Immature natural killer cell (primary cell): ENCODE results near the gene BCL7C. TPM values are rescaled to one million over a fixed set of nuclear protein-coding genes. Genes with fewer than 3 reads are reported as not detected.

ENCODE experiments used
- DNase-seq, 3 donors: peaks; one replicate each; pipeline ENCODE4 v3.0.0; 2022; ENCODE audit warnings: mixed read lengths in 1 of 3
- H3K27ac Mint-ChIP-seq, 6 donors: one replicate each; pipeline ENCODE4 v1.8.0; 2020; ENCODE audit warnings: mixed read lengths in 6 of 6, mild to moderate bottlenecking in 5 of 6, inconsistent platforms in 4 of 6, moderate library complexity in 3 of 6
- H3K27me3 Mint-ChIP-seq, 3 donors: one replicate each; pipeline ENCODE4 v1.8.0; 2020 to 2021; ENCODE audit warnings: low read depth in 3 of 3, mild to moderate bottlenecking in 3 of 3, mixed read lengths in 3 of 3, moderate library complexity in 3 of 3, inconsistent platforms in 1 of 3
- H3K36me3 Mint-ChIP-seq, 3 donors: one replicate each; pipeline ENCODE4 v1.8.0; 2020; ENCODE audit warnings: mixed read lengths in 3 of 3, inconsistent platforms in 2 of 3, mild to moderate bottlenecking in 2 of 3
- H3K4me1 Mint-ChIP-seq, 2 donors: one replicate each; pipeline ENCODE4 v1.8.0; 2020; ENCODE audit warnings: inconsistent platforms in 2 of 2, mild to moderate bottlenecking in 2 of 2, mixed read lengths in 2 of 2, moderate library complexity in 1 of 2
- H3K4me3 Mint-ChIP-seq, 5 donors: one replicate each; pipeline ENCODE4 v1.8.0; 2020; ENCODE audit warnings: mild to moderate bottlenecking in 5 of 5, mixed read lengths in 5 of 5, inconsistent platforms in 3 of 5, moderate library complexity in 3 of 5
- H3K9me3 Mint-ChIP-seq, 6 donors: one replicate each; pipeline ENCODE4 v1.8.0; 2020; ENCODE audit warnings: mild to moderate bottlenecking in 6 of 6, mixed read lengths in 6 of 6, inconsistent platforms in 4 of 6, moderate library complexity in 3 of 6
- polyA plus RNA-seq, 3 donors: library from polyadenylated mRNA; unstranded; fragments of 300-500 nt; fragmentation: Illumina TruSeq; gene quantifications; one replicate each; pipeline ENCODE4 v1.2.3, GENCODE V29; 2021

Gene BCL7C
- polyA plus RNA-seq, 3 donors from 2014 or later = 44.5 to 80.0 (median 60.7) TPM

GRCh38 chr16:30912794-30913412, 19.0 kb upstream of the BCL7C start:
- DNase-seq = no peak
- Mint-ChIP-seq H3K9me3 (no peaks in the 10 kb centered on the region), H3K4me1 (peaks cover 1 to 2% of the 10 kb centered on the region in 2 donors), H3K27ac (no peak overlapping the region), H3K4me3 (no peak overlapping the region), H3K27me3 (peaks cover 0 to 1% (median 0%) of the 10 kb centered on the region in 3 donors), H3K36me3 (peaks cover 0 to 3% (median 0%) of the 10 kb centered on the region in 3 donors)

DNA sequence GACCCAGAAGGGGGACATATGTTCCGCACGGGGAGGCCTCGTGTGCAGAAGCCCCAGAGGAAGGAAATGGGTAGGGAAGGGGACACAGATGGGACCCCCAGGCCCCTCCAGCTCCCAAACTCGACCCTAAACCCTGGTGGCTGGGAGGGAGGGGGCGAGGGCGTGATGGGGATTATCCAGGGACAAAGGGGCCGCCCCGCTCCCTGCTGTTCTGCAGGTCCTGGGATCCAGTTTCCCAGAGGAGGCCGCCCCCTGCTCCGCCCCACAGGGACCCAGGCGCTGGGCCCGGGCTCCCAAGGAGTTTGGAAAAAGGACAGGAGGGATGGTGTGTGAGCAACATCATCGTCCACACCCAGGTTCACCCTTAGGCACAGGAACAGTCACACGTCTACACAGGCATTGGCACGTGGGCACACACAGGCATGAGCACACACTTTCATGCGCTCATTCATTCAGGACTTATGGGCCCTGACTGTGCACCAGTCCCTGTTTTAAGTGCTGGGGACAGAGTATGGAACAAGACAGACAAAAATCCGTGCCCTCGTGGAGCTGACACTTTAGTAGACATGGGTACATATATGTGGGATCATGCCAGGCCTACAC, 16.7 kb upstream of the BCL7C start:
- Mint-ChIP-seq H3K4me3 (no peak overlapping the region), H3K9me3 (no peaks in the 10 kb centered on the region), H3K27me3 (peaks cover 0 to 1% (median 0%) of the 10 kb centered on the region in 3 donors), H3K36me3 (peaks cover 0 to 3% (median 0%) of the 10 kb centered on the region in 3 donors), H3K27ac (no peak overlapping the region), H3K4me1 (peaks cover 8 to 9% of the 10 kb centered on the region in 2 donors)
- DNase-seq = no peak

- Mint-ChIP-seq H3K4me1 (peaks cover 28 to 31% of the 10 kb centered on the region in 2 donors), H3K27ac (no peak overlapping the region), H3K9me3 (no peaks in the 10 kb centered on the region), H3K4me3 (no peak overlapping the region), H3K36me3 (peaks cover 0 to 3% (median 3%) of the 10 kb centered on the region in 3 donors), H3K27me3 (peaks cover 4 to 7% (median 4%) of the 10 kb centered on the region in 3 donors)
- DNase-seq = no peak
These were observed 13.2 kb upstream of the BCL7C start for GRCh38 chr16:30907064-30907463.

DNA sequence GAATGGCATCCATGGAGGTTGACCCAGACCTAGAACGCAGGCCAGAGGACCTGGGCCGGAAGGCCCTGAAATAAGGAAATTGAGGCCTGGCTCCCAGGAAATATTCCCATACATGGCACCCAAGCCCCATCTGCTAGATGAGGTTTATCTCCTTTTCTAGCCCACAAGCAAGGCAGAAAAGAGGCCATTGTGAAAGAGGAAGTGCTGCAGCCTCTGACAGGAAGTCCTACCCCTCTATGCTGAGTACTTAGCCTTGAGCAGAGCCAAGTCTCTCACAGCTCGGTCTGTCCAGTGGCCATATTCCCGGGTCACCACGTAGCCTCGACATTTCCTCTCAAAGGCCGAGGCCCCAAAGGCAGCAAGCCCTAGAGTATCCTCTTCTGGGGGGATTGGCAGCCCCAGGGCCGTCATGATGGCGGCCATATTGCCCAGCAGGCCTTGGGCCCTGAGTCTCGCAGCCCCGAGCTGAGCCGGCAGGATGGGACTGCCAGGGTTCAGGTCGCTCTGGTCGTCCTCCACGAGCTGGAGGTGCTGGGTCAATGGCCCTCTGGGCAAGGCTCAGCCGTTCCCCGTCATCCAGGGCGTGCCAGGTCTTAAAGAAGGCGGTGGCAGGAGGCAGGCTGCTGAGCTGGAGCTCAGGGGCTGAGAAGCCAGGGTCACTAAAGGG, 10.4 kb upstream of the BCL7C start:
- Mint-ChIP-seq H3K27ac (peak overlapping the region; percentile 22 to 99 (median 96)), H3K9me3 (no peaks in the 10 kb centered on the region), H3K36me3 (peaks cover 0 to 3% (median 3%) of the 10 kb centered on the region in 3 donors), H3K4me3 (peak overlapping the region in 2 of 5 donors; percentile 40 to 53), H3K27me3 (peaks cover 4 to 9% (median 4%) of the 10 kb centered on the region in 3 donors), H3K4me1 (peaks cover 41 to 43% of the 10 kb centered on the region in 2 donors)
- no peak for DNase-seq

DNA sequence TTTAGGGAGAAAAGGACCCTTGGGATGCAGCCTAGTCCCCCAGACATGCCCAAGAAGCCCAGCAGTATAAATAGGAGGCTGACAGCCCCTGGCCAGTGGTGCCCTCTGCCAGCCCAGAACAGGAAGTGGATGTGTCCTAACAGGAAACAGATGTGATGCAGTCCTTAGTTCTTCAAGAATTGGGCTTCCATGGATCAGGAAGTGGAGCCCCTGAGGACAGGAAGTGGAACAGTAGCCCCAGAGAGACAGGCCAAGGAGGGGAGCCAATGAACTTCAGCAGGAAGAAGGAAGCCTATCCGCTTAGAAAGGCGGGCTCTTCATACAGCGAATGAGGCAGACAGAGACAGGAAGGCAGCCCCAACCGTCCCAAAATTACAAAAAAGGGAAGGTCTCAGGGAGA, 9.7 kb upstream of the BCL7C start:
- peak in 1 of 3 donors; percentile 1 for DNase-seq
- H3K36me3 Mint-ChIP-seq = peaks cover 0 to 3% (median 0%) of the 10 kb centered on the region in 3 donors
- H3K4me1 Mint-ChIP-seq = peaks cover 43% of the 10 kb centered on the region in 2 donors
- H3K4me3 Mint-ChIP-seq = peak overlapping the region; percentile 53 to 93 (median 64)
- peak overlapping the region; percentile 91 to 99 (median 96) for H3K27ac Mint-ChIP-seq
- no peaks in the 10 kb centered on the region for H3K9me3 Mint-ChIP-seq
- H3K27me3 Mint-ChIP-seq = peaks cover 4 to 9% (median 4%) of the 10 kb centered on the region in 3 donors

DNA sequence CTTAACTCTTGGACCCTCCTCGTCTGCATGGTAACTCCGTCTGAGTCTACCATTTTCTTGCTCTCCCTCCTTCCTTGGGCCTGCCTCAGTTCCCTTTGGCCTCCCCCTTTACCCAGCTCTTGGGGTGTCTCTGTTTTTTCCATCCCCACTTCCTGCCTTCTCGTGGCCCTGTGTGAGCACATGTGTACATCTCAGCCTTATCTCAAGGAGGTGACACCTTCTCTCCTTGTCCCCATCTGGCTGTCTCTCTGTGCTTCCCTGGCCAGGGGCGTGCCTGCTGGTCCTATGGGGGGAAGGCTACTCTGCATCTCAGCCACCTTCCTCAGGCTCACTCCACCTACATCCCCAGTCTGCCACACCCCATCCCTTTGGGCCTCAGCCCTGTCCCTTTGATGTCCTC, 9.1 kb upstream of the BCL7C start:
- H3K4me3 Mint-ChIP-seq = peak overlapping the region; percentile 93 to 99 (median 96)
- peak in 1 of 3 donors; percentile 11 for DNase-seq
- peaks cover 0 to 3% (median 0%) of the 10 kb centered on the region in 3 donors for H3K36me3 Mint-ChIP-seq

DNA sequence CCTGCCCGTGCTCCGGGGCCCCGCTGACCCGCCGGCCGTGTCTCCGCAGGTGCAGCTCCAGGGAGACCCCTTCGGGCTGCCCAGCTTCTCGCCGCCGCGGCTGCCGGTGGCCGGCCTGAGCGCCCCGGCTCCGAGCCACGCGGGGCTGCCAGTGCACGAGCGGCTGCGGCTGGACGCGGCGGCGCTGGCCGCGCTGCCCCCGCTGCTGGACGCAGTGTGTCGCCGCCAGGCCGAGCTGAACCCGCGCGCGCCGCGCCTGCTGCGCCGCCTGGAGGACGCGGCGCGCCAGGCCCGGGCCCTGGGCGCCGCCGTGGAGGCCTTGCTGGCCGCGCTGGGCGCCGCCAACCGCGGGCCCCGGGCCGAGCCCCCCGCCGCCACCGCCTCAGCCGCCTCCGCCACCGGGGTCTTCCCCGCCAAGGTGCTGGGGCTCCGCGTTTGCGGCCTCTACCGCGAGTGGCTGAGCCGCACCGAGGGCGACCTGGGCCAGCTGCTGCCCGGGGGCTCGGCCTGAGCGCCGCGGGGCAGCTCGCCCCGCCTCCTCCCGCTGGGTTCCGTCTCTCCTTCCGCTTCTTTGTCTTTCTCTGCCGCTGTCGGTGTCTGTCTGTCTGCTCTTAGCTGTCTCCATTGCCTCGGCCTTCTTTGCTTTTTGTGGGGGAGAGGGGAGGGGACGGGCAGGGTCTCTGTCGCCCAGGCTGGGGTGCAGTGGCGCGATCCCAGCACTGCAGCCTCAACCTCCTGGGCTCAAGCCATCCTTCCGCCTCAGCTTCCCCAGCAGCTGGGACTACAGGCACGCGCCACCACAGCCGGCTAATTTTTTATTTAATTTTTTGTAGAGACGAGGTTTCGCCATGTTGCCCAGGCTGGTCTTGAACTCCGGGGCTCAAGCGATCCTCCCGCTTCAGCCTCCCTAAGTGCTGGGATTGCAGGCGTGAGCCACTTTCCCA, 8.4 kb upstream of the BCL7C start:
- H3K27me3 Mint-ChIP-seq = peaks cover 4 to 9% (median 4%) of the 10 kb centered on the region in 3 donors
- peak overlapping the region; percentile 91 to 99 (median 98) for H3K27ac Mint-ChIP-seq
- peaks cover 36 to 38% of the 10 kb centered on the region in 2 donors for H3K4me1 Mint-ChIP-seq
- DNase-seq = peak; percentile 65 to 72 (median 69)
- H3K4me3 Mint-ChIP-seq = peak overlapping the region; percentile 93 to 99 (median 96)
- H3K36me3 Mint-ChIP-seq = peaks cover 0 to 3% (median 0%) of the 10 kb centered on the region in 3 donors
- no peaks in the 10 kb centered on the region for H3K9me3 Mint-ChIP-seq

More for the DNA sequence above, 9.1 kb upstream of the BCL7C start:
- Mint-ChIP-seq H3K4me1 (peaks cover 42 to 43% of the 10 kb centered on the region in 2 donors), H3K27me3 (peaks cover 4 to 9% (median 4%) of the 10 kb centered on the region in 3 donors), H3K9me3 (no peaks in the 10 kb centered on the region), H3K27ac (peak overlapping the region; percentile 91 to 99 (median 98))

DNA sequence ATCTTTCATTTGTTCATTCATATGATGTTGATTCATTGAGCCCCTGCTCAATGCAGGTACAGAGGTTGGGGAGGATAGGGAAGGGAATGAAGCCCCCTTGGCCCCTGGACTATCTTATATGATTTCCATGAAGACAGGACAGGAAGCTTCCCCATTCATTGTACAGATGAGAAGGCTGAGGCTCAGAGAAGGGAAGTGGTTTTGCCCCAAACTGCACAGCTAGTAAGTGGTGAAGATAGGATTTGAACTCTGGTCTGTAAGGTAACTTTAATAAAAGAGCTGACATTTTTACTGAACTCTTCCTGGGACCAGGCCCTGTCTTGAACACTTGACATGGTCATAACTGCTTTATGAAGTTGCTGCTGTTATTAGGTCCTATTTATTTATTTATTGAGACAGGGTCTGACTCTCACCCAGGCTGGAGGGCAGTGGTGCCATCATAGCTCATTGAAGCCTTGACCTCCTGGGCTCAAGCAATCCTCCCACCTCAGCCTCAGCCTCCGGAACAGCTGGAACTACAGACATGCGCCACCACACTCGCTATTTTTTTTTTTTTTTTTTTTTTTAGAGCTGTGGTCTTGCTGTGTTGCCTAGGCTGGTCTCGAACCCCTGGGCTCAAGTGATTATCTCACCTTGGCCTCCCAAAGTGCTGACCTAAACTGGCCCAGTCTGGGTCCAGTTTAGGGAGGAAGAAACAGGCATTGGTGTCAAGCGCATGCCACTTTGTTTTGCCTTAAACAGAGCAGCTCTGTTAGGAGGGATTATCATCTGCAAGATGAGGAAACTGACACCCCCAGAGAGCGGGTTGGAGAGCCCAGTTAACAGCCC, 7.5 kb upstream of the BCL7C start:
- H3K27me3 Mint-ChIP-seq = peaks cover 4 to 9% (median 6%) of the 10 kb centered on the region in 3 donors
- no peak for DNase-seq
- peaks cover 43% of the 10 kb centered on the region in 2 donors for H3K4me1 Mint-ChIP-seq
- peak overlapping the region; percentile 71 to 80 (median 75) for H3K4me3 Mint-ChIP-seq
- H3K9me3 Mint-ChIP-seq = no peaks in the 10 kb centered on the region
- H3K36me3 Mint-ChIP-seq = peaks cover 0 to 3% (median 0%) of the 10 kb centered on the region in 3 donors
- peak overlapping the region; percentile 55 to 86 (median 81) for H3K27ac Mint-ChIP-seq

- Mint-ChIP-seq H3K27me3 (peaks cover 4 to 11% (median 7%) of the 10 kb centered on the region in 3 donors), H3K9me3 (no peaks in the 10 kb centered on the region), H3K27ac (peak overlapping the region in 3 of 6 donors; percentile 25 to 86 (median 55)), H3K36me3 (peaks cover 0 to 3% (median 0%) of the 10 kb centered on the region in 3 donors), H3K4me3 (peak overlapping the region in 2 of 5 donors; percentile 18 to 80), H3K4me1 (peaks cover 50% of the 10 kb centered on the region in 2 donors)
- no peak for DNase-seq
These were observed 6.7 kb upstream of the BCL7C start for GRCh38 chr16:30900588-30900987.

GRCh38 chr16:30899794-30900193, 5.9 kb upstream of the BCL7C start:
- Mint-ChIP-seq H3K4me3 (peak overlapping the region in 2 of 5 donors; percentile 14 to 18), H3K4me1 (peaks cover 54 to 57% of the 10 kb centered on the region in 2 donors)

DNA sequence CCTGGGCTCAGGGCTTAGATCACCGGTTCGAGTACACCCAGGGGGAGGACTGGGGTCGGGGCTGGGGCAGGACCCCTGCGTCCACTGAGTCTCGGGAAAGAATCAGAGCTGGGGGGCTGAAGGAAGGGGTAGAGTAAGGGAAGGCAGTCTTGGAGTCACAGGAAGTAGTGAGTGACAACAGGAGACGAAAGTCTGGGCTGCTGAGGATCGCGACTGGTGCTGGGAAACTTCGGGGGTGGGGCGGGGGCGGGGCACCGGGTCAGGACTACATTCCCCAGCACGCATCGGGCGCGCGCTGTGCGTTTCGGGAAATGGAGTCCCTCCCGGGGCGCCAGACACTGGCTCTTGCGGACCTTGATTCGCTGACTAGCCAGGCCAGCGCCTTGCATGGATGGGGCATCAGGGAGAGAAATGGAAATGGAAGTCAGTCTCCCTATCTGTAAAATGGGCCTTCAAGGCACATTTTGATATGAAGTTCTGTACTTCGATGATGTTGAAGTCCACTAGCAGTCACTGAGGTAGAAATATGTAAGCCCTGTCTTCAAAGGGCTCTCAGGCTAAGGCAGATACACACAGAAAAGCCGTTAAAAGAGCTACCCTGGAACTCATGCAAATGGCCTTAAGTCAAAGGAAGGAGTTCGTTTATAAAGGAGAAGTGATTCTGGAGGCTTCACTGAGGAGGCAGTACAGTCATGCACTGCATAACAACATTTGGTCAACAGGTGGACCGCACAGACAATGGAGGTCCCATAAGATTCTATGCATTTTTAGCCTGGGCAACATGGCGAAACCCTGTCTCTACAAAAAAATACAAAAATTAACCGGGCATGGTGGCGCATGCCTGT, 3.2 kb upstream of the BCL7C start:
- peak; percentile 57 to 60 (median 60) for DNase-seq
- Mint-ChIP-seq H3K36me3 (no peaks in the 10 kb centered on the region), H3K27ac (peak overlapping the region; percentile 59 to 82 (median 75)), H3K4me1 (peaks cover 54 to 55% of the 10 kb centered on the region in 2 donors), H3K9me3 (no peaks in the 10 kb centered on the region), H3K27me3 (peaks cover 0 to 10% (median 4%) of the 10 kb centered on the region in 3 donors), H3K4me3 (peak overlapping the region; percentile 50 to 75 (median 68))

More at GRCh38 chr16:30899794-30900193, 5.9 kb upstream of the BCL7C start:
- H3K27ac Mint-ChIP-seq = no peak overlapping the region
- H3K27me3 Mint-ChIP-seq = peaks cover 4 to 13% (median 9%) of the 10 kb centered on the region in 3 donors
- H3K9me3 Mint-ChIP-seq = no peaks in the 10 kb centered on the region
- DNase-seq = no peak
- H3K36me3 Mint-ChIP-seq = peaks cover 0 to 3% (median 0%) of the 10 kb centered on the region in 3 donors
